HG03135 (cell line): ENCODE measurements around the gene FOXP1.

Experiments
- ATAC-seq: cut with Tn5 transposase; IDR thresholded peaks from one replicate; pipeline ENCODE4 v1.9.1; 2021; ENCODE audit warnings: mild to moderate bottlenecking, moderate library complexity; ENCODE audit not compliant: unreplicated experiment

Gene FOXP1

DNA sequence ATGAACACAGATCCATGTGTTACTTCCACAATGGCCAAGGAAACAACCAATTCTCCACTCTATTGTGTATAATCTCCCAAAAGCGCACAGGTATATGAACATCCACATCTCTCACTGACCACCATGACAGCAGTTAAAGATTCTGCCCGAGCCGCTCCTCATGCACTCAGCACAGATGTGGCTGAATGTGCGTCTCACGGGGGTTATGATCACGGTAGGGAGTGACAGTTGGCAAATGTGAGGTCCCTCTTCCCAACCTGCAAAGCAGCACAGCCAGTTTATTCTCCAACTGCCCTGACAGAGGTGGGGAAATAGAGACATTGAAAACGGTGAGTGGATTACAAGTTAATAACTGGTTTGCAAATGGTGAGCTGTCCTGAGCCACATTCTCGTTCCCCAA lies 17.6 kb downstream of the FOXP1 start:
- no peak for ATAC-seq

- ATAC-seq = no peak
These were observed 18.2 kb downstream of the FOXP1 start for GRCh38 chr3:71565316-71565715.

- peak; percentile 46 for ATAC-seq
These were observed 19.2 kb downstream of the FOXP1 start for GRCh38 chr3:71564361-71564760.

GRCh38 chr3:71563827-71564226 lies 19.7 kb downstream of the FOXP1 start:
- ATAC-seq = peak; percentile 87

GRCh38 chr3:71562938-71563337 lies 20.6 kb downstream of the FOXP1 start:
- no peak for ATAC-seq

- no peak for ATAC-seq
These were observed 22.9 kb downstream of the FOXP1 start for GRCh38 chr3:71560665-71561064.

- ATAC-seq = no peak
These were observed 23.9 kb downstream of the FOXP1 start for GRCh38 chr3:71559578-71560162.

- ATAC-seq = no peak
These were observed 24.5 kb downstream of the FOXP1 start for GRCh38 chr3:71559021-71559420.

- ATAC-seq = no peak
These were observed 28.9 kb downstream of the FOXP1 start for GRCh38 chr3:71554649-71555048.

- no peak for ATAC-seq
These were observed 32.1 kb downstream of the FOXP1 start for GRCh38 chr3:71551311-71551919.

GRCh38 chr3:71549951-71550350 lies 33.6 kb downstream of the FOXP1 start:
- ATAC-seq = no peak

DNA sequence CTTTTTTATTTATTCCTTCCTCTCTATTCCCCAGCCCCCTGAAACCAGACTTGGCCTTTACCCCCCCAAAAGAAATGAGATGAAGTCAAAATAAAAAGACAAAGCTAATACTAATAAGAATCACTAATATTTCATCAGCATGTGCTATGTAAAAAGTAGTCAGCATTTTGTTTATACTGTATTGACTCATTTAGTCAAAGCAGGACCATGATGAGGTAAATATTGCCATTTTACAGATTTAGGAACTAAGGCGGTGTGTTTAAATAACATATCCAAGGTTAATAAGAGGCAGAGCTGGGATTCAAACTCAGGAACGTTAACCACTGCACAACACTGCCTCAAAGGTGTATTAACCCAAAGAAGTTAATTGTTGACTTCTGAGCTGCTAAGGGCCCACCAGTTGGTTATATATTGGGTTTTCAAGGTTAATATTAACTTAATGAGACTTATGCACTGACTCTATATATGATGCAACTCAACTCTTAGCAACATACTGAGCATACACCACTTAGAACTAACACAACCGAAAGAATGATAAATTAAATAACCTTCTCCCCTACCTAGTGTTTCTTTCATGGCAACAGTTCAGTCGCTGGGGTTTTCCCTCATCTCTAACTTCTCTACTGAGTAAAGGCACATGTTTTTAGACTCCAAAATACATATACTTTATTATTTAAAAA lies 34.7 kb downstream of the FOXP1 start:
- peak; percentile 93 for ATAC-seq

GRCh38 chr3:71547249-71548198 lies 36.0 kb downstream of the FOXP1 start:
- no peak for ATAC-seq

GRCh38 chr3:71546821-71547220 lies 36.7 kb downstream of the FOXP1 start:
- no peak for ATAC-seq

DNA sequence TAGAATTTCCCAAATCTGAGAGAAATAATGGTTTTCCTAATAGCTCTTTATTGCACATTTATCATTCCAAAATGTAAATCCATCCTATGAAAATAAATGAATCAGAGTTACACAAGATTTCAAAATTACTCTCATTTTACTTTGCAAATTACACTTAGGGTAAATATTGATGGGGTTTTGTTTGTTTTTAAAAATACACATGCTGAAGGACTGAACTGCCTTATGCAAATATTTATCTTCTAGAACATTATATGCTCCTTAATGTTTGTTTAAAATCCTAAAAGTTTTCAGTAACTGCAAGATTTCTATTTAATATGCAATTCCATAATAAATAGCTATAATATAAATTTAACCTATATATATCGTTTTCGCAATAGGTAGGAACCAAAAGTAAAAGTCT lies 38.2 kb downstream of the FOXP1 start:
- ATAC-seq = no peak

DNA sequence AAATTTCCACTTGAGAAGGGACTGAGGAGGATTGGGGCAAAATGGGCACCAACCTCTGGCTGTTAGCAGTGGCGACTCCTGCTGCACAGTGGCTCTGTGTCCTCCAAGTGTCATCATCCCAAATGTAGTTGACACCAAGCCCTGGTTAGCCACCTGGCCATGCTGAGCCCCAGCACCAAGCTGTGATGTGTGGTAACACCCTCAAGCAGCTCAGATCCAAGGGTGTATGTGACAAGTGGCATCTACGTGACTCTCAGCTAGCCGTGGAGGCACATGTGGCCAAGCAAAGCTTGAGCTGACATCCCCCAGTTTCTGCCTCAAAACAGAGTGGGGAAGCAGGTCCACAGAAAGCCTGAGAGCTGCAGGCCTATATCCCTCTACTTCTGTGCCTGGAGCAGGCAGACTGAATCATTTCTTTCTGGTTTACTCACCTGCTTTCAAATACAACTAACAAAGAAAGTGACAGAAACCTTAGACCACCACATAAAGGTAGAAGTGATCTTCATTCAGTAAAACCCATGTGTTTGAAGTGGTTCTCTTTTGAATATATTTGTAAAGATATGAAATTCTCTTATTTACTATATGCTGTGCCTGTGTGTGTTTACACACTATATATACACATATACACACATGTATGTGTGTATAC lies 40.0 kb downstream of the FOXP1 start:
- no peak for ATAC-seq

DNA sequence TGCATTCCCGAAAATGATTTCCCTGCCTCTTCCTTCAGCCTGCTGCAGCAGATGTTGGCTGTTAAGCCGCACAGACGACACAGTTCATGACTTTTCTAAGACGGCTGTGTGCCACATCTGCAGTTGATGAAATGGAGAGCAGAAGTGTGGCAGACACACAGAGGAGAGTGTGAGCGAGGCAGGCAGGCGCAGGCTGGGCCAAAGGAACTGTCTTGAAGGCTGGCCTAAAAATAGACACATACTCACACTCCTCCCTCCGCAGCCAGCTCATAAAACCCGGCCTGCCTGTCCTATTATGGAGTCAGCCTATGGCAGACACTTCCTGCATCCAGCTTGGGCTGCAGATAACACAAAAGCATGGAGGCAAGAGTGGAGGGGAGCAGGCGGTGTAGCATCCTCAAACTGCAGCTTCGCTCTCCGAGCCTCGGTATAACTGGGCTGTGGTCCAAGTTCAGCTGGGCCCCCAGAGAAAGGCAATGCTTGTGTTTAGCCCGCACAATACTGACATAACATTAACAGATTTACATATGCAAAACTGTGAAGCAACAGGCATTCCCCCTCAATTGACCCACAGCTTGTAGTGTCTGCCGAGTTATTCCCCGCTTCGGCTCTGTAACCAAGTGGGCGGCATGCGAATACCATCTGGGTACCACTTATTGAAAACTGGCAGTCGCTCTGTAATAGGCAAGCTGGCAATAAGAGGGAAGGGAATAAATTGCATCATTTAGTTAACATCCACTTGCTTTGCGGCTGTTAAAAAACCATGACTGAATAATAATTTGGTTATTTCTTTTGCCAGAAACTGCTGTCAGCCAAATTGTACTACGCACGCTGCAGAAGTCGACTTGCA lies 40.8 kb downstream of the FOXP1 start:
- ATAC-seq = peak; percentile 77

DNA sequence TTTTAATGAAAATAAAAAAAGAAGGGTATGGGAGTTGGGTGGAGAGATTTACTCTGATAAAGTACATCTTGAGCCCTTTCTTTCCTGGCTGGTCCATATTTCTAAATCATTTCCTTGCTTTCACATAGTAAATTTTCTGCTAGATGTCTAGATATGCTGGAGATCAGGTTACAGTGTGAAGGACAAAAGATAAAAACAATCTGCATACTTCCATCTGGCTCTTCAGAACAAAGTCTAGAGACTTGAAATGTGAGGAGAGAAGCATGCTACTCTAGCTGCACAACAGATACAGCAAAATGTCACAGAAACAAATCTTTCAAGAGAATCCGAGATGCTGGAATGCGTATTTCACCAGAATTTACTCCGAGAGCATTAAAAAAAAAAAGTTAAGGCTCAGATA lies 42.2 kb downstream of the FOXP1 start:
- ATAC-seq = no peak

DNA sequence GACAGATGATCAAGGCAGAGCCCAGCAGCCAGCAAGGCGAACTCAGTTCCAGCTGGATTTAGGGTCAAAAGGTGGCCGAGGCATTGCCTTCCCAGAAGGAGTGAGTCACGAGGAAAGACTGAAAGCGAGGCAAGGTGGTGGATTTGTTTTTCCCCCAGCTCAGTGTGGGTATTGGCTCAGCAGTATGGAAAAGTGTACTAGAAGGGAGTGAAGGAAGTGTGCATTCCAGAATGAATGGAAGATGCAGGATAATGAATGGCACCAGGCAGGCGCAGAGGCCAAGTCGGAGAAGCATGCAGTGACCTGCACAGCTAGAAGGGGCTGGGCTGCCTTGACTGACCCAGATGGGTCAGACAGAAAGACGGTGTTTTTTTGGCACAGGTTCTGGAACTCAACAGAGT lies 46.3 kb downstream of the FOXP1 start:
- no peak for ATAC-seq

- ATAC-seq = no peak
These were observed 47.1 kb downstream of the FOXP1 start for GRCh38 chr3:71536376-71536965.
